HL-60 (cell line): ENCODE results near the gene SSRP1.
"Not testable (repeated sequence)": the region's sequence is repeated elsewhere in the genome, so short reads cannot be mapped to it uniquely, and the experiment has no call there.

Experiments used
- DNase-seq, 2 experiments: peaks; one replicate each; pipeline ENCODE4 v3.0.0-alpha.2; 2010 to 2020; ENCODE audit warnings: low read depth in 1 of 2, low spot score in 1 of 2
- H3K27ac ChIP-seq: fragments of 250-450 bp; sonication (Bioruptor Pico); replicated peaks from 2 replicates; pipeline ENCODE4 v1.5.1; 2020; ENCODE audit warnings: mild to moderate bottlenecking, moderate library complexity
- H3K27me3 ChIP-seq: fragments of 250-450 bp; sonication (Bioruptor Pico); 2 replicates; pipeline ENCODE4 v1.5.1; 2021; ENCODE audit warnings: mild to moderate bottlenecking, moderate library complexity; ENCODE audit not compliant: insufficient read depth, poor library complexity, severe bottlenecking
- H3K4me3 ChIP-seq: replicated peaks from 2 replicates; pipeline ENCODE4 v1.5.1; 2011; ENCODE audit warnings: mild to moderate bottlenecking, control low read depth, low read length; ENCODE audit not compliant: insufficient read depth
- GABPA ChIP-seq: IDR thresholded peaks from 2 replicates; pipeline ENCODE4 v1.6.1; 2012; ENCODE audit warnings: low read depth
- POLR2AphosphoS5 ChIP-seq: IDR thresholded peaks from 2 replicates; pipeline ENCODE4 v1.6.1; 2012; ENCODE audit warnings: low read depth
- SPI1 ChIP-seq: IDR thresholded peaks from 2 replicates; pipeline ENCODE4 v1.6.1; 2012; ENCODE audit warnings: low read depth, mild to moderate bottlenecking, borderline replicate concordance
- TF ChIP-seq, protein P1 (sequence below): IDR thresholded peaks from 2 replicates; pipeline ENCODE4 v1.6.1; 2012; ENCODE audit warnings: low read depth; ENCODE audit not compliant: insufficient replicate concordance
- TF ChIP-seq, protein P2 (sequence below): IDR thresholded peaks from one replicate; pipeline ENCODE4 v1.5.1; 2011; ENCODE audit warnings: low read length, control low read depth, inconsistent platforms; ENCODE audit not compliant: insufficient read depth

SSRP1 gene

GRCh38 chr11:57338142-57338541, 2.5 kb upstream of the SSRP1 start, which contains the start of gene P2RX3:
P2RX3 (plus strand) TSS chr11:57338352; CDS start chr11:57338551, 199 bp downstream.
- TF ChIP-seq POLR2AphosphoS5 (no peak), SPI1 (no peak), GABPA (no peak)
- TF ChIP-seq, protein P1, sequence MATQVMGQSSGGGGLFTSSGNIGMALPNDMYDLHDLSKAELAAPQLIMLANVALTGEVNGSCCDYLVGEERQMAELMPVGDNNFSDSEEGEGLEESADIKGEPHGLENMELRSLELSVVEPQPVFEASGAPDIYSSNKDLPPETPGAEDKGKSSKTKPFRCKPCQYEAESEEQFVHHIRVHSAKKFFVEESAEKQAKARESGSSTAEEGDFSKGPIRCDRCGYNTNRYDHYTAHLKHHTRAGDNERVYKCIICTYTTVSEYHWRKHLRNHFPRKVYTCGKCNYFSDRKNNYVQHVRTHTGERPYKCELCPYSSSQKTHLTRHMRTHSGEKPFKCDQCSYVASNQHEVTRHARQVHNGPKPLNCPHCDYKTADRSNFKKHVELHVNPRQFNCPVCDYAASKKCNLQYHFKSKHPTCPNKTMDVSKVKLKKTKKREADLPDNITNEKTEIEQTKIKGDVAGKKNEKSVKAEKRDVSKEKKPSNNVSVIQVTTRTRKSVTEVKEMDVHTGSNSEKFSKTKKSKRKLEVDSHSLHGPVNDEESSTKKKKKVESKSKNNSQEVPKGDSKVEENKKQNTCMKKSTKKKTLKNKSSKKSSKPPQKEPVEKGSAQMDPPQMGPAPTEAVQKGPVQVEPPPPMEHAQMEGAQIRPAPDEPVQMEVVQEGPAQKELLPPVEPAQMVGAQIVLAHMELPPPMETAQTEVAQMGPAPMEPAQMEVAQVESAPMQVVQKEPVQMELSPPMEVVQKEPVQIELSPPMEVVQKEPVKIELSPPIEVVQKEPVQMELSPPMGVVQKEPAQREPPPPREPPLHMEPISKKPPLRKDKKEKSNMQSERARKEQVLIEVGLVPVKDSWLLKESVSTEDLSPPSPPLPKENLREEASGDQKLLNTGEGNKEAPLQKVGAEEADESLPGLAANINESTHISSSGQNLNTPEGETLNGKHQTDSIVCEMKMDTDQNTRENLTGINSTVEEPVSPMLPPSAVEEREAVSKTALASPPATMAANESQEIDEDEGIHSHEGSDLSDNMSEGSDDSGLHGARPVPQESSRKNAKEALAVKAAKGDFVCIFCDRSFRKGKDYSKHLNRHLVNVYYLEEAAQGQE: no peak
- TF ChIP-seq, protein P2, sequence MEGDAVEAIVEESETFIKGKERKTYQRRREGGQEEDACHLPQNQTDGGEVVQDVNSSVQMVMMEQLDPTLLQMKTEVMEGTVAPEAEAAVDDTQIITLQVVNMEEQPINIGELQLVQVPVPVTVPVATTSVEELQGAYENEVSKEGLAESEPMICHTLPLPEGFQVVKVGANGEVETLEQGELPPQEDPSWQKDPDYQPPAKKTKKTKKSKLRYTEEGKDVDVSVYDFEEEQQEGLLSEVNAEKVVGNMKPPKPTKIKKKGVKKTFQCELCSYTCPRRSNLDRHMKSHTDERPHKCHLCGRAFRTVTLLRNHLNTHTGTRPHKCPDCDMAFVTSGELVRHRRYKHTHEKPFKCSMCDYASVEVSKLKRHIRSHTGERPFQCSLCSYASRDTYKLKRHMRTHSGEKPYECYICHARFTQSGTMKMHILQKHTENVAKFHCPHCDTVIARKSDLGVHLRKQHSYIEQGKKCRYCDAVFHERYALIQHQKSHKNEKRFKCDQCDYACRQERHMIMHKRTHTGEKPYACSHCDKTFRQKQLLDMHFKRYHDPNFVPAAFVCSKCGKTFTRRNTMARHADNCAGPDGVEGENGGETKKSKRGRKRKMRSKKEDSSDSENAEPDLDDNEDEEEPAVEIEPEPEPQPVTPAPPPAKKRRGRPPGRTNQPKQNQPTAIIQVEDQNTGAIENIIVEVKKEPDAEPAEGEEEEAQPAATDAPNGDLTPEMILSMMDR: no peak
- Histone ChIP-seq H3K27me3 (no peaks in the 10 kb centered on the region), H3K4me3 (no peak within 1 kb of the TSS), H3K27ac (no peak within 1 kb of the TSS)
- DNase-seq: no peak

DNA sequence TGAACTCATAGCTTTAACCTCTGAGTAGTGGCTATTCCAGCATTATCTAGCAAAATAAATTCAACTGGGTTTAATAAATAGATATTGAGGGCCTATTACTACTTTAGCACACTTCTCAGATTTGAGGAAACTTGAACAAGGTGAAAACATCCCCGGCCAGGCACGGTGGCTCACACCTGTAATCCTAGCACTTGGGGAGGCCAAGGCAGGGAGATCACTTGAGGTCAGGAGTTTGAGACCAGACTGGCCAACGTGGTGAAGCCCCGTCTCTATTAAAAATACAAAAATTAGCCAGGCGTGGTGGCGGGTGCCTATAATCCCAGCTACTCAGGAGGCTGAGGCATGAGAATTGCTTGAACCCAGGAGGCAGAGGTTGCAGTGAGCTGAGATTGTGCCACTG, 1.2 kb upstream of the SSRP1 start:
- H3K27me3 ChIP-seq, H3K4me3 ChIP-seq, H3K27ac ChIP-seq, DNase-seq: not testable (repeated sequence)

- DNase-seq: peak in 1 of 2 experiments; percentile 37
- Histone ChIP-seq H3K27ac (peak overlapping the region; percentile 93), H3K4me3 (peak overlapping the region; percentile 87), H3K27me3 (no peaks in the 10 kb centered on the region)
- no peak for TF ChIP-seq GABPA
- 0 out of 2 replicates have a peak, but pooled peaks have one; percentile 5 for TF ChIP-seq POLR2AphosphoS5
Measured at GRCh38 chr11:57336111-57336666, 497 bp upstream of the SSRP1 start.

DNA sequence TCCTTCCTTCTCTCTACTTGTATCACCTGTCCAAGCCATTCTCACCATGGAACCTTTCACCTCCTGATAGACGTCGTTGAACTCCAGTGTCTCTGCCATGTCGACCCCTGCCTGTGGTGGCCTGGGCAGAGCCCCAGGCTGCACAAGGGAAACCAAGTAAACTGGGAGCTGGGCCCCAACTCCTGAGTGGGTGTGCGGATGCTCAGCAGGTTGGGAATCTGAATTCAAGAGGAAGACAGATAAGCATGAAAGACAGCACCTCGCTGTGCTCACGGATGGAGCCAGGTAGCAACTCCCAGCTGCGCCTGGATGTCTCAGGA, 709 bp downstream of the SSRP1 start:
- Histone ChIP-seq H3K27me3 (no peaks in the 10 kb centered on the region), H3K4me3 (peak overlapping the region; percentile 87), H3K27ac (peak overlapping the region; percentile 93)
- TF ChIP-seq GABPA: no peak
- TF ChIP-seq, protein P1: no peak
- TF ChIP-seq SPI1: no peak
- TF ChIP-seq, protein P2: no peak
- no peak for TF ChIP-seq POLR2AphosphoS5
- no peak for DNase-seq
